ENCODE measurements around the gene METTL26.

Gene METTL26

DNA sequence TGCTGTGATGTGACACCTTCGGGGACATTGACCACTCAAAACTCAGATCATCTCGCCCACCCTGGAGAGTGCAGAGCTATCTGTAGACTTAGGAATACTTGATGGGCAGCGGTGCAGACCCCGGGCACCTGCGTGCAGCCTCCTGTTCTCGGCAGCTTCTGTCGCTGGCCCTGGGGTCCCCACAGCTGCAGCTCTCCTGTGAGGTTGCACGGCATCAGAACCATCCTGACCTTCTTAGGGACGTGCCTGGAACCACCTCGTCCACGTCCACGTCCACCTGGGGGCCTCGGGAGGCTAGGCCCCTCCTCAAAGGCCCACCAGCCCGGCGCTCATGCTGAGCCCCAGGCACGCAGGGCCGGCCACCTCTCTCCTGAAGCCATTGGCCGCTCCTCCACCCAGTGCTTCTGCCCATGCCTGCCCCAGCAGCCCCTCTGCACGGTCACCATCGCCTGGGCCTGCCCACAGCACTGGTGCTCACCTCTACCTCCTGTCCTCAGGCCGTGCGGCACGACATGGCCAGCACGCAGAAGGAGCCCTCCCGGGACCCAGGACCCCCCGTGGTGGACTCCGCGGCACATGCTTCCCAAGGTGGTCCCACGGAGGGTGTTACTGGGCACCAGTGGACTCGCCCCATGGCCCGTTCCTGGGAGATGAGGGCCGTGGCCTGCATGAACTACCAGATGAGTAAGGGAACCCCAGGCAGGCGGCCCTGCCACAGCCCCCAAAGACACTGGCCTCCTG lies 7.6 kb downstream of the METTL26 start:
- no peak overlapping the region for H3K4me2 ChIP-seq
- TF ChIP-seq Cebpa-rat (IDR thresholded peaks at IDR 0.05), result no peak
- no peaks in the 10 kb centered on the region for H3K27me3 ChIP-seq

DNA sequence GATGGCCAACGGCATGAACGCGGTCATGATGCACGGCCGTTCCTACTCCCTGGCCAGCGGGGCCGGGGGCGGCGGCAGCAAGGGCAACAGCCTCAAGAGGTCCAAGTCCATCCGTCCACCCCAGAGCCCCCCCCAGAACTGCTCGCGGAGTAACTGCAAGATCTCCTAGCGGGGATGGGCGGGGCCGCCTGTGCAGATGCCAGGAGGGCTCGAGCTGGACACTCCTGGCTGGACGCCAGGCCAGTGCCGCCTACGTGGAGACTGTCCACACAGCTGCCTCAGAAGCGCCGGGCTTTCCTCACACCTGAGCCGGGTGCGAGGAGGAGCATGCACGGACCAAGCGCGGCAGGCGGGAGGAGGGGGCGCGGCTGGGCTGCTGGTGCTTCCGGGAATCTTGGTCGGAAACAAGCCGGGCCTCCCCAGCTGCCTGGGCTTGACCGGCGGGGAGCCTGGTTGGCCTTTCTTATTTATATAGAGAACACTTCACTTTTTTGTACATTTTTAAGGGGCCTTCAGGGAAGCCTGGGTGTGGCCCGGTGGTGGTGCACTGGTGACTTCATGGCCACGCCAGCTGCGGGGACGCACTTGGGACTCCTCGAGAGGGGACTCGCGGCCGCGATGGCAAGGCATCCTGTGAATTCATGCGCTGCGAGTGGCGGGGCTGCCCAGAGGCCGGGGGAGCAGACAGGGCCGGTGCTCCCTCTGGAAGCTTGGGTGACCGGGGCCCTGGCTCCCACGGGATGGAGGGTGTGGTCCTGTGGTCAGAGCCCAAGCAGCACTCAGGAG lies 8.5 kb downstream of the METTL26 start:
- H3K27me3 ChIP-seq, result no peaks in the 10 kb centered on the region
- H4K20me1 ChIP-seq, result peaks cover 4 to 95% (median 65%) of the 10 kb centered on the region in 11 experiments; a peak in 20 of 22 replicates
- peaks cover 27 to 53% (median 41%) of the 10 kb centered on the region in 10 experiments for H3K4me1 ChIP-seq
- no peak overlapping the region for H3K27ac ChIP-seq
- TF ChIP-seq Cebpa-rat (IDR thresholded peaks at IDR 0.05), result no peak
- H3K9me3 ChIP-seq (replicated peaks in 1 of 11), result no peaks in the 10 kb centered on the region
- H3K9ac ChIP-seq, result no peak overlapping the region
- peak overlapping the region in 2 of 11 experiments; percentile 2 to 50; a peak in 1 of 22 replicates for H3K4me2 ChIP-seq
- no peak overlapping the region for H3K4me3 ChIP-seq
- H3K36me3 ChIP-seq, result peaks cover 7 to 50% (median 39%) of the 10 kb centered on the region in 11 experiments; a peak in 19 of 22 replicates

More for the DNA sequence above, 7.6 kb downstream of the METTL26 start:
- H3K4me3 ChIP-seq, result no peak overlapping the region
- no peak overlapping the region for H3K27ac ChIP-seq
- no peaks in the 10 kb centered on the region for H3K9me3 ChIP-seq (replicated peaks in 1 of 11)
- H3K4me1 ChIP-seq, result peaks cover 27 to 53% (median 39%) of the 10 kb centered on the region in 10 experiments
- no peak overlapping the region for H3K9ac ChIP-seq
- H3K36me3 ChIP-seq, result peaks cover 11 to 58% (median 48%) of the 10 kb centered on the region in 11 experiments; a peak in 20 of 22 replicates
- peaks cover 4 to 95% (median 66%) of the 10 kb centered on the region in 11 experiments; a peak in 20 of 22 replicates for H4K20me1 ChIP-seq

DNA sequence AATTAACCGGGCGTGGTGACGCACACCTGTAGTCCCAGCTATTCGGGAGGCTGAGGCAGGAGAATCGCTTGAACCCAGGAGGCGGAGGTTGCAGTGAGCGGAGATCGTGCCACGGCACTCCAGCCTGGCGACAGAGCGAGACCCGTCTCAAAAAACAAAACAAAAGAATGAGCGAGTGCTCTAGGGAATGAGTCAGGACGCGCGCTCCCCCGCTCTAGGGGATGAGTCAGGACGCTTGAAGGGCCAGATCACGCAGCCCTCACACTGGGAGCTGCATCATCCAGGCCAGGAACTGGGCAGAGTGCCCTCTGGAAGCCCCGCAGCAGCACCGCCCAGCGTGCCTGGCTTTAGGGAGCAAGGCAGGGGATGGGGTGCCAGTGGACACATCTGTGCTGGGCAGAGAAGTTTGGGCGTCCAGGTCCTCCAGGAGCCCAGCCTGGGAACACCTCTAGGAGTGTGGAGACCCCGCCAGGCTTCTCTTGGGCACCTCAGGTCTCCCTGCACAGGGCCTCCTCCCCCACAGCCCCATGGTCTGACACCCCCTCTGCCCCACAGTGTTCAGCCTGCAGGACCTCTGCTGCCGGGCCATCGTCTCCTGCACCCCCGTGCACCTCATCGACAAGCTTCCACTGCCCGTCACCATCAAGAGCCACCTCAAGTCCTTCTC lies 9.2 kb downstream of the METTL26 start:
- Histone ChIP-seq H3K4me2 (peak overlapping the region in 4 of 11 experiments; percentile 2 to 50 (median 14); a peak in 2 of 22 replicates), H3K36me3 (peaks cover 7 to 46% (median 34%) of the 10 kb centered on the region in 11 experiments; a peak in 19 of 22 replicates), H4K20me1 (peaks cover 4 to 95% (median 66%) of the 10 kb centered on the region in 11 experiments; a peak in 20 of 22 replicates), H3K9me3 (replicated peaks in 1 of 11) (no peaks in the 10 kb centered on the region), H3K27me3 (no peaks in the 10 kb centered on the region), H3K4me3 (no peak overlapping the region), H3K9ac (peak overlapping the region in 1 of 11 experiments; percentile 19; a peak in 1 of 22 replicates), H3K27ac (no peak overlapping the region), H3K4me1 (peaks cover 27 to 57% (median 45%) of the 10 kb centered on the region in 10 experiments)
- no peak for TF ChIP-seq Cebpa-rat (IDR thresholded peaks at IDR 0.05)

DNA sequence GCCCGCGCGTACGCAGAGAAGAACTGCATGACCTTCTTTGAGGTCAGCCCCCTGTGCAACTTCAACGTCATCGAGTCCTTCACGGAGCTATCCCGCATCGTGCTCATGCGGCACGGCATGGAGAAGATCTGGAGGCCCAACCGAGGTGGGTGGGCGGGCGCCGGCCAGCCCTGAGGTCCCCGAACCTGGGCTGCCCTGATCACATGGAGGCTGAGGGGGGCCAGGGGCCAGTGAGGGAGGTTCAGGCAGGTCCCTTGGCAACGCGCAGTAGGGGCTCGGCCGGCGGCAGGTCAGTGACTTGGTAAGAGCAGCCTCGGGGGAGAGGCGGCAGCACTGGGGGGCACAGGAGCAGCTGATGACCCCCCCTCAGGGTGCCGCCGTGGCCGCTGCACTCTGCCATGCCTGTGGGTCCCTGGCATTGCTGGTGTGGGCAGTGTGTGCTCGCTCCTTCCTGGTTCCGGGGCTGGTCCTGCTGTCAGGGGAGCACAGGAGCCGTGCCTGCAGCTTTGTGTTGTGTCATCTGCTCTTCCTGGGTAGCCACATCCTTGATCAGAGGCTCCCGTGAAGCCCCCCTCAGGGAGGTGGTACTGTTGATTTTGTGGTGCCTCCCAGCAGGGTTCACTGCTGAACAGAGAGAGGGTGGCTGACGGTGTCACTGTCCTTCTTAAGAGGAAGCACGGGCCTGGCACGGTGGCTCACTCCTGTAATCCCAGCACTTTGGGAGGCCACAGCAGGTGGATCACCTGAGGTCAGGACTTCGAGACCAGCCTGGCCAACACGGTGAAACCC lies 9.9 kb downstream of the METTL26 start:
- H3K36me3 ChIP-seq, result peaks cover 7 to 46% (median 37%) of the 10 kb centered on the region in 11 experiments; a peak in 19 of 22 replicates
- peaks cover 25 to 61% (median 50%) of the 10 kb centered on the region in 10 experiments for H3K4me1 ChIP-seq
- no peaks in the 10 kb centered on the region for H3K27me3 ChIP-seq
- H3K27ac ChIP-seq, result no peak overlapping the region
- H4K20me1 ChIP-seq, result peaks cover 9 to 100% (median 73%) of the 10 kb centered on the region in 11 experiments; a peak in 21 of 22 replicates
- H3K4me2 ChIP-seq, result peak overlapping the region in 3 of 11 experiments; percentile 2 to 50 (median 5); a peak in 1 of 22 replicates
- no peak overlapping the region for H3K4me3 ChIP-seq
- H3K9ac ChIP-seq, result peak overlapping the region in 1 of 11 experiments; percentile 19; a peak in 1 of 22 replicates
- no peak for TF ChIP-seq Cebpa-rat (IDR thresholded peaks at IDR 0.05)
- H3K9me3 ChIP-seq (replicated peaks in 1 of 11), result no peaks in the 10 kb centered on the region

DNA sequence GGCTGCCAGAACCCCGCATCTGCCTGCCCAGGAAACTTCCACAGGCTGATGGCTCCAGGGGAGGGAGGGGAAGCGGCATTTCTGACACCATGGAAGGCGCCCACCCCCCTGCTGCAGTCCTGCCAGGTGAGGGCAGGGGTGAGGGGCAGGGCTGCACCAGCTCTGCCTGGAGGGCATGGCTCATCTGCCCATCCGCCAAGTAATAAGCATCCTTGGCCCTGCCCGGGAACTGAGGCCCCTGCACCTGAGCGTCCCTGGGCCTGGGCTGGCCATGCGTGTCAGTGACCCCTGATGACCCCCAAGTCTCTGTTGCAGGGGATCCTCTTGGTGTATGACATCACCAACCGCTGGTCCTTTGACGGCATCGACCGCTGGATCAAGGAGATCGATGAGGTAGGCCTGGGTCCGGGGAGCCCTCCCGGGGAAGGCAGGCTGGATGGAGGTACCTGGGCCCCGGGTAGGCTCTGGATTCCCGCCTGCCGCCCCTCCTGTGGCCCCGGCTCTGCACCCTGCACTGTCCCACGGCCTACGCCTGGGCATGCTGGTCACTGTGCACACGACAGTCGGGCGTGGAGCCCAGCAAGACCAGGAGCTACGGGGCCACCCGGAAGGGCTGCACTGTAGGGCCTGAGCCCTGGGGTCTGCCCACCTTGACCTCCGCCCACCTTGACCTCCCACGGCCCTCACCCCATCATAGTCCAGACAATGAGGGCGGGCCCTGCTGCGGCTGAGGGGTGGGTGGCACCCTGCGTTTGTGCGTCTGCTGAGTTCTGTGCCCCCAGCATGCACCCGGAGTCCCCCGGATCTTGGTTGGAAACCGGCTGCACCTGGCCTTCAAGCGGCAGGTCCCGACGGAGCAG lies 10.8 kb downstream of the METTL26 start:
- H3K4me2 ChIP-seq, result peak overlapping the region in 7 of 11 experiments; percentile 20 to 66 (median 49); a peak in 12 of 22 replicates
- H3K9me3 ChIP-seq (replicated peaks in 1 of 11), result no peaks in the 10 kb centered on the region
- H3K27me3 ChIP-seq, result no peaks in the 10 kb centered on the region
- H3K36me3 ChIP-seq, result peaks cover 7 to 46% (median 38%) of the 10 kb centered on the region in 11 experiments; a peak in 19 of 22 replicates
- peaks cover 16 to 59% (median 46%) of the 10 kb centered on the region in 10 experiments for H3K4me1 ChIP-seq
- peak overlapping the region in 5 of 11 experiments; percentile 30 to 57 (median 44); a peak in 7 of 22 replicates for H3K9ac ChIP-seq
- no peak overlapping the region for H3K4me3 ChIP-seq
- TF ChIP-seq Cebpa-rat (IDR thresholded peaks at IDR 0.05), result no peak
- H3K27ac ChIP-seq, result no peak overlapping the region
- peaks cover 9 to 97% (median 72%) of the 10 kb centered on the region in 11 experiments; a peak in 21 of 22 replicates for H4K20me1 ChIP-seq

DNA sequence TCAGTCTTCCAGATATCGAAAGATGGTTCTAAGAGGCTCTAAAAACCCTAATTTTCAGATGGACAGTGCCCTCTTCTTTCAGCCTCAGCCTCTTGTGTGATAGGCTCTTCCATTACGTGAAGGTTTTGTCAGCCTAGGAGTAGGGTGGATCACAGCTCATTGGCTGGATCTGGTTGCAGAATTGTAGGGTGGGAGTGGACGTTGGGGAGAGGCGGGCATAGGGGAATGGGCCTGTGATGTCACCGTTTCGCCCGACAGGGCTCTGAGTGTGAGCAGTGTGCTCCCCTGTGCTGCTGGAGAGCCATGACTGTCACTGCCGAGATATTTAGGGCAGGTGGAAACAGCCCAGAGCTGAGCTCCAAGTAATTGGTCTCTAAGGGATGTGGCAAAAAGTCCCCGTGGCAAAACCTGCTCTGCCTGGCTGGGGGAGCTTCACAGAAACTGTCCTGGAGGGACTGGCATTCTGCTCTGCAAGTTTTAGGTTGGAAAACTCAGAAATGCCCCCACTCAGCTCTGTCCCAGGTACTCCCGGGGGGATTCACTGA lies 11.5 kb downstream of the METTL26 start:
- no peak for TF ChIP-seq Cebpa-rat (IDR thresholded peaks at IDR 0.05)
- H3K27ac ChIP-seq, result no peak overlapping the region
- peaks cover 12 to 97% (median 71%) of the 10 kb centered on the region in 11 experiments; a peak in 21 of 22 replicates for H4K20me1 ChIP-seq
- no peaks in the 10 kb centered on the region for H3K27me3 ChIP-seq
- peak overlapping the region in 8 of 11 experiments; percentile 20 to 66 (median 47); a peak in 14 of 22 replicates for H3K4me2 ChIP-seq
- H3K9me3 ChIP-seq (replicated peaks in 1 of 11), result no peaks in the 10 kb centered on the region
- no peak overlapping the region for H3K4me3 ChIP-seq
- H3K9ac ChIP-seq, result peak overlapping the region in 5 of 11 experiments; percentile 15 to 57 (median 44); a peak in 7 of 22 replicates
- peaks cover 7 to 46% (median 38%) of the 10 kb centered on the region in 11 experiments; a peak in 19 of 22 replicates for H3K36me3 ChIP-seq
- H3K4me1 ChIP-seq, result peaks cover 12 to 53% (median 43%) of the 10 kb centered on the region in 10 experiments

DNA sequence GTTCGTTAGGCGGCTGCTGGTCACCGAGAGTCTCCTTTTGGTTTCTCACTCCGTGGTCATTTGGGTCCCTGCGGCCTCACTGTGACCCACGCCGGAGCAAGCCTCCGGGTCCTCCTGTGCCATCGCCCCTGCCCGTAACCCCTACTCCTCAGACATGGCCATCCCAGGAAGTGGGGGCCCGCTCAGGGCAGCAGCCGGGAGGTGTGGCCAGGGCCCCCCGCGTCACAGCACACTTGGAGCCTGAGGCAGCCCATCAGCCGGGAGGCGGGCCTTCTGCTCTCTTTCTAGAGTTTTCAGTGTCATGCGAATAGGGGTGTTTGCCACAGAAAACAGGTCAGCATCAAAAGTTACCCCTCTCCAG lies 13.2 kb downstream of the METTL26 start:
- Histone ChIP-seq H3K27ac (no peak overlapping the region), H3K27me3 (no peaks in the 10 kb centered on the region), H3K4me1 (peaks cover 12 to 51% (median 42%) of the 10 kb centered on the region in 10 experiments), H3K9ac (no peak overlapping the region), H3K9me3 (replicated peaks in 1 of 11) (no peaks in the 10 kb centered on the region), H4K20me1 (peaks cover 24 to 97% (median 73%) of the 10 kb centered on the region in 11 experiments; a peak in 21 of 22 replicates), H3K36me3 (peaks cover 7 to 43% (median 24%) of the 10 kb centered on the region in 11 experiments; a peak in 19 of 22 replicates), H3K4me3 (no peak overlapping the region), H3K4me2 (no peak overlapping the region)
- no peak for TF ChIP-seq Cebpa-rat (IDR thresholded peaks at IDR 0.05)

Data from BLaER1 treated with 17β-estradiol and CSF1 and Interleukin-3, amounts not matched to agents 10 nM and 100 nM (cell line).